B cell (primary cell): ENCODE measurements around the gene MZT2A.
"Not testable (repeated sequence)": the region's sequence is repeated elsewhere in the genome, so short reads cannot be mapped to it uniquely, and the experiment has no call there.

Experiments used
- EZH2 ChIP-seq: IDR thresholded peaks from 2 replicates; pipeline ENCODE4 v1.6.1; 2012; ENCODE audit warnings: borderline replicate concordance, low read depth, mild to moderate bottlenecking, moderate library complexity, low read length; ENCODE audit not compliant: insufficient read depth, poor library complexity, severe bottlenecking
- TF ChIP-seq, protein P1 (sequence below): fragments of 200-600 bp; IDR thresholded peaks from one replicate; pipeline ENCODE4 v1.8.0; 2022; ENCODE audit warnings: antibody characterized with exemption, mild to moderate bottlenecking

DNA sequence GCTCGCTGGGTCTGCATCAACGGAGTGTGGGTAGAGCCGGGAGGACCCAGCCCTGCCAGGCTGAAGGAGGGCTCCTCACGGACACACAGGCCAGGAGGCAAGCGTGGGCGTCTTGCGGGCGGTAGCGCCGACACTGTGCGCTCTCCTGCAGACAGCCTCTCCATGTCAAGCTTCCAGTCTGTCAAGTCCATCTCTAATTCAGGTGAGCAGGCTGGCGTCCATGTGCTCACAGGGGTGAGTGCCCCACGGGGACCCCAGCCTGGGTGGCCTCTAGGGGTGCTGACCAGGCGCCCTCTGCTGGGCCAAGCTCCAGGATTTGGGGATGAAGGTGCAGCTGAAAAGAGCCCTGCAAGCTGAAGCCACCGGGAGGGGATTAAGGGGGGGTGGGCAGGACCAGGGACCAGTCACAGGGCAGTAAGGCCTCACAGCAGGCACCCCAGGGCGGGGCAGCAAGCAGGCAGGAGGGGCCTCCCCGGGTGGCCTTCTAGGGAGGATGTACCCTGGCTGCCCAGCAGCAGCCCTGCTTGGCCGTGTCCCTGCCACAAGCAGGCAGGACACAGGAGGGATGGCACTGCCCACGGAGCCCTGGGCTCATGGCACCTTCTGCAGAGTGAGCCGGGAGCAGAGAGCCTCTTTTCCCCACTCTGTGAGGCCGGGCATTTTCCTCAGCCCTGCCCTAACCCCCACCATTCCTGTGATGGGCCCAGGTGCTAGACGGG lies 38.6 kb upstream of the MZT2A start:
- TF ChIP-seq, protein P1, sequence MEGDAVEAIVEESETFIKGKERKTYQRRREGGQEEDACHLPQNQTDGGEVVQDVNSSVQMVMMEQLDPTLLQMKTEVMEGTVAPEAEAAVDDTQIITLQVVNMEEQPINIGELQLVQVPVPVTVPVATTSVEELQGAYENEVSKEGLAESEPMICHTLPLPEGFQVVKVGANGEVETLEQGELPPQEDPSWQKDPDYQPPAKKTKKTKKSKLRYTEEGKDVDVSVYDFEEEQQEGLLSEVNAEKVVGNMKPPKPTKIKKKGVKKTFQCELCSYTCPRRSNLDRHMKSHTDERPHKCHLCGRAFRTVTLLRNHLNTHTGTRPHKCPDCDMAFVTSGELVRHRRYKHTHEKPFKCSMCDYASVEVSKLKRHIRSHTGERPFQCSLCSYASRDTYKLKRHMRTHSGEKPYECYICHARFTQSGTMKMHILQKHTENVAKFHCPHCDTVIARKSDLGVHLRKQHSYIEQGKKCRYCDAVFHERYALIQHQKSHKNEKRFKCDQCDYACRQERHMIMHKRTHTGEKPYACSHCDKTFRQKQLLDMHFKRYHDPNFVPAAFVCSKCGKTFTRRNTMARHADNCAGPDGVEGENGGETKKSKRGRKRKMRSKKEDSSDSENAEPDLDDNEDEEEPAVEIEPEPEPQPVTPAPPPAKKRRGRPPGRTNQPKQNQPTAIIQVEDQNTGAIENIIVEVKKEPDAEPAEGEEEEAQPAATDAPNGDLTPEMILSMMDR, result not testable (repeated sequence)
- TF ChIP-seq EZH2, result not testable (repeated sequence)
